WI38 (cell line): ENCODE results near the gene PSKH1.
A peak's percentile ranks its signal among the peaks of the same experiment; 100 is the strongest.

Source experiments
- H3K4me3 ChIP-seq: 2 replicates; pipeline ENCODE4 v1.5.1; 2011; ENCODE audit warnings: low read depth, mild to moderate bottlenecking, control low read depth, low read length
- TF ChIP-seq, protein P1 (sequence below): IDR thresholded peaks from 2 replicates; pipeline ENCODE4 v1.5.1; 2012; ENCODE audit warnings: low read depth, mild to moderate bottlenecking, control low read depth, low read length

The PSKH1 gene

GRCh38 chr16:67888331-67888730 is 4.7 kb upstream of the PSKH1 start:
- TF ChIP-seq, protein P1, sequence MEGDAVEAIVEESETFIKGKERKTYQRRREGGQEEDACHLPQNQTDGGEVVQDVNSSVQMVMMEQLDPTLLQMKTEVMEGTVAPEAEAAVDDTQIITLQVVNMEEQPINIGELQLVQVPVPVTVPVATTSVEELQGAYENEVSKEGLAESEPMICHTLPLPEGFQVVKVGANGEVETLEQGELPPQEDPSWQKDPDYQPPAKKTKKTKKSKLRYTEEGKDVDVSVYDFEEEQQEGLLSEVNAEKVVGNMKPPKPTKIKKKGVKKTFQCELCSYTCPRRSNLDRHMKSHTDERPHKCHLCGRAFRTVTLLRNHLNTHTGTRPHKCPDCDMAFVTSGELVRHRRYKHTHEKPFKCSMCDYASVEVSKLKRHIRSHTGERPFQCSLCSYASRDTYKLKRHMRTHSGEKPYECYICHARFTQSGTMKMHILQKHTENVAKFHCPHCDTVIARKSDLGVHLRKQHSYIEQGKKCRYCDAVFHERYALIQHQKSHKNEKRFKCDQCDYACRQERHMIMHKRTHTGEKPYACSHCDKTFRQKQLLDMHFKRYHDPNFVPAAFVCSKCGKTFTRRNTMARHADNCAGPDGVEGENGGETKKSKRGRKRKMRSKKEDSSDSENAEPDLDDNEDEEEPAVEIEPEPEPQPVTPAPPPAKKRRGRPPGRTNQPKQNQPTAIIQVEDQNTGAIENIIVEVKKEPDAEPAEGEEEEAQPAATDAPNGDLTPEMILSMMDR, result no peak
- H3K4me3 ChIP-seq, result no peak overlapping the region

GRCh38 chr16:67892375-67892774 is 679 bp upstream of the PSKH1 start:
- TF ChIP-seq, protein P1, result no peak
- H3K4me3 ChIP-seq, result peak overlapping the region; percentile 94

GRCh38 chr16:67893743-67894399 is 817 bp downstream of the PSKH1 start:
- H3K4me3 ChIP-seq, result peak overlapping the region; percentile 94
- TF ChIP-seq, protein P1, result no peak

- no peak overlapping the region for H3K4me3 ChIP-seq
Observed at GRCh38 chr16:67897231-67897630, 4.2 kb downstream of the PSKH1 start.

GRCh38 chr16:67901734-67902133 is 8.7 kb downstream of the PSKH1 start:
- TF ChIP-seq, protein P1, result no peak

More at GRCh38 chr16:67897231-67897630, 4.2 kb downstream of the PSKH1 start:
- TF ChIP-seq, protein P1, result no peak

DNA sequence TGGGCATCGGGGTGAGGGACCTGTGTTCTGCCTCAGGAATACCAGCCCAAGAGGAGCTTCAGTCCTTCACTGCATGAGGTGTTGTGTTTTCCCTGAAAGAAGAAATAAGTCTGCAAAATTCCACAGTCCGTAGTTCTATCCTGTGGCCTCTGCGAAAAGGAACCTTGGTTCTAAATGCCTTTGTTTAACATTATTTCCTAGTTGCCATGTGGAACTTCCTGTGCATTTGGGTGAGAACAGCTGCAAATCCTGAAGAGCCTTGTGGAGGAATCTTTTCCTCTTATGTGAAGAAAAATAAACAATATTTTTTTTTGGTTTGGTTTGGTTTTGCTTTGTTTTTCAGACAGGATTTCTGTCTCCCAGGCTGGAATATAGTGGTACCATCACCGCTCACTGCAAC is 9.8 kb downstream of the PSKH1 start:
- TF ChIP-seq, protein P1, result no peak
- no peak overlapping the region for H3K4me3 ChIP-seq

More at GRCh38 chr16:67901734-67902133, 8.7 kb downstream of the PSKH1 start:
- H3K4me3 ChIP-seq, result no peak overlapping the region

DNA sequence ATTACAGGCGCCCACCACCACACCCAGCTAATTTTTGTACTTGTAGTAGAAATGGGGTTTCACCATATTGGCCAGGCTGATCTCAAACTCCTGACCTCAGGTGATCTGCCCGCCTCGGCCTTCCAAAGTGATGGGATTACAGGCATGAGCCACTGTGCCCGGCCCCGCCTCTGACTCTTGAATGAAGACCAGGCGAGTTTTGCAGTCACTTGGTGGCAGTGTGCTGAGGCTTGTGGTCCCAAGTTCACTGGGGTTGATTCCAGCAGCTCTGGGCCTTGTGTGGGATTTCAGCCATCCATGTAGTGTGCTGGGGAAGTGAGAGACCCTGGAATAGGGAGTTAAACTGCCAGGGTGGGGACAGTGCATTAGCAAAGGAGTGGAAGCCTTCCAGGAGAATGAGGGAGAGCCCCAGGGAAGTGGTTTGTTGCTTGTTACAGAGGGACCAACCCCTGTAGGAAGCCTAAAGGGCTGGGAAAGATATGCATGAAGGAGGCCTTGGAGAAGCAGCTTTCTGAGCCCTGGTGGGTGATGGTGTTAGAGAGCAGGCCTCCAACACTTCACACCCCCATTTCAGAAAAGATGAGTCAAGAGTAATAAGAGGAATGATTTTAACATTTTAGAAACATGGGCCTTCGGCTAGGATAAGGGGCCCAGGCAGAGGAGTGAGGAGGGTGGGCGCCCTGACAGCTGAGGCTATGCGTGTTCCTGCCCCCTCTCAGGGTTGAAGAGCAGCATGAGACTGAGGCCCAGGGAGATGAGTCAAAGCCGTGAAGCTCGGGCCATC is 14.5 kb downstream of the PSKH1 start:
- TF ChIP-seq, protein P1, result no peak
- H3K4me3 ChIP-seq, result no peak overlapping the region
